HCT116 (cell line): ENCODE measurements around the gene ACBD6. TPM values are rescaled to one million over a fixed set of nuclear protein-coding genes. Genes with fewer than 3 reads are reported as not detected.

Experiments
- ATAC-seq: fragments of 200-7000 bp; cut with Tn5 transposase; 2 replicates; pipeline ENCODE4 v1.9.1; 2020; ENCODE audit warnings: mild to moderate bottlenecking, moderate library complexity
- BruUV-seq: library from RNA; stranded (reverse); fragments of 400-500 nt; replicated peaks from 2 replicates; lab custom pipeline; 2021; lab: Mats Ljungman, UMichigan
- CTCF ChIA-PET: fragments of 300-600 bp; sonication (Branson Sonifier 250); formaldehyde crosslinking; loops from one replicate; lab custom pipeline; 2021; ENCODE audit warnings: antibody characterized with exemption; lab: Charles Lee
- POLR2A ChIA-PET: fragments of 300-600, 350-600 bp; sonication (Branson Sonifier 250); formaldehyde crosslinking; loops from one replicate; lab custom pipeline; 2021; ENCODE audit warnings: antibody characterized with exemption; lab: Charles Lee
- RAD21 ChIA-PET, 2 experiments: fragments of 300-600 bp; sonication (Branson Sonifier 250); formaldehyde crosslinking; loops; one replicate each; lab custom pipeline; 2023; ENCODE audit warnings: low total read pairs in 2 of 2; ENCODE audit not compliant: uncharacterized antibody in 2 of 2, unreplicated experiment in 2 of 2, low non-redundant PET in 1 of 2; lab: Charles Lee
- DNase-seq: peaks from one replicate; pipeline ENCODE4 v3.0.0-alpha.2; 2010; ENCODE audit warnings: low read depth, low spot score
- H2AFZ ChIP-seq: fragments of 200-600 bp; shearing (Covaris generic), sonication (generic); 2 replicates; pipeline ENCODE4 v1.6.1; 2017; ENCODE audit warnings: low read depth, mixed run types, mixed read lengths, antibody characterized with exemption, low read length; ENCODE audit not compliant: poor library complexity, severe bottlenecking
- H3K27ac ChIP-seq: 2 replicates; pipeline ENCODE4 v1.5.1; 2012; ENCODE audit warnings: low read depth, low read length
- H3K27me3 ChIP-seq: fragments of 200-600 bp; sonication (generic); 2 replicates; pipeline ENCODE4 v1.6.1; 2016; ENCODE audit warnings: mixed run types, low read length, mixed read lengths; ENCODE audit not compliant: insufficient read depth
- H3K36me3 ChIP-seq, 2 experiments: fragments of 200-500 bp in 1 of 2; fragments of 200-600 bp in 1 of 2; sonication (Bioruptor generic) in 1 of 2; sonication (generic) in 1 of 2; 2 replicates each; pipeline versions ENCODE4 v1.5.1 to v1.6.1; 2014 to 2016; ENCODE audit warnings: low read length in 2 of 2, inconsistent platforms in 1 of 2, mixed read lengths in 1 of 2, mixed run types in 1 of 2; ENCODE audit not compliant: insufficient read depth in 2 of 2, control insufficient read depth in 1 of 2
- H3K4me1 ChIP-seq, 2 experiments: fragments of 200-600 bp in 1 of 2; sonication (generic) in 1 of 2; 2 replicates each; pipeline versions ENCODE4 v1.5.1 to v1.6.1; 2012 to 2017; ENCODE audit warnings: low read length in 2 of 2, inconsistent platforms in 1 of 2, mild to moderate bottlenecking in 1 of 2, mixed read lengths in 1 of 2, mixed run types in 1 of 2, moderate library complexity in 1 of 2; ENCODE audit not compliant: insufficient read depth in 2 of 2, control insufficient read depth in 1 of 2
- H3K4me2 ChIP-seq: fragments of 200-600 bp; sonication (generic); 2 replicates; pipeline ENCODE4 v1.6.1; 2017; ENCODE audit warnings: mixed run types, low read length, mixed read lengths
- H3K4me3 ChIP-seq, 2 experiments: fragments of 200-600 bp in 1 of 2; sonication (generic) in 1 of 2; replicated peaks in 1 of 2; 2 replicates each; pipeline ENCODE4 v1.5.1; 2011 to 2016; ENCODE audit warnings: low read length in 2 of 2, control low read depth in 1 of 2, low read depth in 1 of 2, mild to moderate bottlenecking in 1 of 2, mixed read lengths in 1 of 2, mixed run types in 1 of 2
- H3K79me2 ChIP-seq: fragments of 200-600 bp; sonication (generic); 2 replicates; pipeline ENCODE4 v1.6.1; 2017; ENCODE audit warnings: mild to moderate bottlenecking, mixed run types, low read length, moderate library complexity, mixed read lengths; ENCODE audit not compliant: insufficient read depth
- H3K9ac ChIP-seq: fragments of 200-600 bp; sonication (generic); 2 replicates; pipeline ENCODE4 v1.6.1; 2016; ENCODE audit warnings: low read length, mixed read lengths
- H3K9me2 ChIP-seq: fragments of 200-600 bp; sonication (generic), shearing (Covaris generic); 2 replicates; pipeline ENCODE4 v1.6.1; 2017; ENCODE audit warnings: mixed run types, mild to moderate bottlenecking, moderate library complexity; ENCODE audit not compliant: insufficient read depth
- H3K9me3 ChIP-seq, 2 experiments: fragments of 200-500 bp in 1 of 2; fragments of 200-600 bp in 1 of 2; sonication (Bioruptor generic) in 1 of 2; sonication (generic) in 1 of 2; 2 replicates each; pipeline ENCODE4 v1.6.1; 2014 to 2017; ENCODE audit warnings: low read length in 2 of 2, mixed read lengths in 2 of 2, inconsistent platforms in 1 of 2, low read depth in 1 of 2, mild to moderate bottlenecking in 1 of 2, mixed run types in 1 of 2, moderate library complexity in 1 of 2; ENCODE audit not compliant: control insufficient read depth in 1 of 2, insufficient read depth in 1 of 2
- H4K20me1 ChIP-seq: fragments of 200-600 bp; sonication (generic), shearing (Covaris generic); 2 replicates; pipeline ENCODE4 v1.6.1; 2017; ENCODE audit warnings: mixed run types, mild to moderate bottlenecking, moderate library complexity; ENCODE audit not compliant: insufficient read depth
- CEBPB ChIP-seq: IDR thresholded peaks from 2 replicates; pipeline ENCODE4 v1.6.1; 2012; ENCODE audit warnings: low read depth
- ELF1 ChIP-seq: IDR thresholded peaks from 2 replicates; pipeline ENCODE4 v1.6.1; 2012; ENCODE audit warnings: low read depth, borderline replicate concordance
- FOSL1 ChIP-seq: IDR thresholded peaks from 2 replicates; pipeline ENCODE4 v1.6.1; 2012; ENCODE audit warnings: low read depth
- JUND ChIP-seq: IDR thresholded peaks from 2 replicates; pipeline ENCODE4 v1.6.1; 2012
- POLR2A ChIP-seq: IDR thresholded peaks from 2 replicates; pipeline ENCODE4 v1.7.0; 2011; ENCODE audit warnings: borderline replicate concordance; ENCODE audit not compliant: insufficient read depth, insufficient read length; ENCODE audit errors: extremely low read depth
- POLR2AphosphoS5 ChIP-seq: IDR thresholded peaks from 2 replicates; pipeline ENCODE4 v1.6.1; 2011; ENCODE audit warnings: mild to moderate bottlenecking, low read depth, low read length, moderate library complexity
- RAD21 ChIP-seq: IDR thresholded peaks from 2 replicates; pipeline ENCODE4 v1.6.1; 2012; ENCODE audit warnings: low read depth, mild to moderate bottlenecking
- SIN3A ChIP-seq: IDR thresholded peaks from 2 replicates; pipeline ENCODE4 v1.6.1; 2012; ENCODE audit warnings: low read depth
- ZFX ChIP-seq: fragments of 450-650 bp; IDR thresholded peaks from 2 replicates; pipeline ENCODE4 v1.6.1; 2017
- intact Hi-C: fragments of 100-400 bp; cut with micrococcal nuclease; formaldehyde crosslinking; loops from 2 replicates; pipeline ENCODE4 v1.10.0; 2022
- total RNA-seq: library from RNA; stranded (reverse); gene quantifications from one replicate; pipeline ENCODE4 v1.2.1, GENCODE V29; 2021; ENCODE audit not compliant: unreplicated experiment
- TF ChIP-seq, protein P1 (sequence below): IDR thresholded peaks from 2 replicates; pipeline ENCODE4 v1.6.1; 2012
- TF ChIP-seq, protein P2 (sequence below): IDR thresholded peaks from 2 replicates; pipeline ENCODE4 v1.6.1; 2011; ENCODE audit warnings: mild to moderate bottlenecking, low read length, moderate library complexity; ENCODE audit not compliant: insufficient replicate concordance; ENCODE audit errors: extremely low read depth

Gene ACBD6
- total RNA-seq, 1 experiment from 2014 or later = 43.2 TPM

DNA sequence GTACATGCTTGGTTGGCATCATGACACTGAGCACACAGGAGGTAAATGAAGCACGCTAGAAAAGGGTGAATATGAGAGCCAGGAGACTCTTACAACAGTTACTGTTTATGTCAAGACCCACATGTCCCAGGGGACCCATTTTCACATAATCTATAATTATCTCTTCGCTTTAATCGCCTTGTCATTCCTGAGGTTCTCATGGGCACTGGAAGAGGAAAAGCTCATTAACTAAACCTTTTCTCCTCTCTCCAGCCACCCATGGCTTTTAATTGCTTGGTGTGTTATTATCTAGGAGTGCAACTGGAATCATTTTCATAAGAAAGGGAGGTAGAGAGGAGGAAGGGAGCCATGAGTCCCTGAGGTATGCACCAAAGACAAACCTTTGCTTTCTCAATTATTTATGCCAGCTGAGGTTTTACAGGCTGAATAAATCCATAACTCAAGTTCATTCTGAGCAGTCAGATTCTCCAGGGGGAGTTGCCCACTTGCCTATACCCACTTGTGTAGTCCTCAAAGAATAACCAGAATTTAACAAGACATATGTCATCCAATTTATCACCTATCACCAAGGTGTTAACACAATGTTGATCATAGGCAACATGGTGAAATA, 77.4 kb downstream of the ACBD6 start:
- Histone ChIP-seq H3K4me3 (no peak overlapping the region), H4K20me1 (0 out of 2 replicates have a peak, but pooled peaks cover 4% of the 10 kb centered on the region), H3K9me2 (no peaks in the 10 kb centered on the region), H3K9ac (no peak overlapping the region), H2AFZ (no peak overlapping the region), H3K36me3 (peaks cover 0 to 2% of the 10 kb centered on the region in 2 experiments; a peak in 1 of 4 replicates), H3K79me2 (peaks cover 14% of the 10 kb centered on the region; the same call in 1 of the 2 replicates), H3K9me3 (no peaks in the 10 kb centered on the region), H3K27me3 (no peaks in the 10 kb centered on the region), H3K27ac (no peak overlapping the region), H3K4me2 (no peak overlapping the region), H3K4me1 (no peaks in the 10 kb centered on the region)
- intact Hi-C loops = no loop called here
- RAD21 ChIA-PET = no interaction called here
- ATAC-seq (no peak), DNase-seq (no peak)
- TF ChIP-seq FOSL1 (no peak), POLR2A (no peak), ZFX (no peak), SIN3A (no peak), ELF1 (no peak), CEBPB (no peak), JUND (no peak), POLR2AphosphoS5 (no peak), RAD21 (no peak)
- TF ChIP-seq, protein P1, sequence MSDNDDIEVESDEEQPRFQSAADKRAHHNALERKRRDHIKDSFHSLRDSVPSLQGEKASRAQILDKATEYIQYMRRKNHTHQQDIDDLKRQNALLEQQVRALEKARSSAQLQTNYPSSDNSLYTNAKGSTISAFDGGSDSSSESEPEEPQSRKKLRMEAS = no peak
- TF ChIP-seq, protein P2, sequence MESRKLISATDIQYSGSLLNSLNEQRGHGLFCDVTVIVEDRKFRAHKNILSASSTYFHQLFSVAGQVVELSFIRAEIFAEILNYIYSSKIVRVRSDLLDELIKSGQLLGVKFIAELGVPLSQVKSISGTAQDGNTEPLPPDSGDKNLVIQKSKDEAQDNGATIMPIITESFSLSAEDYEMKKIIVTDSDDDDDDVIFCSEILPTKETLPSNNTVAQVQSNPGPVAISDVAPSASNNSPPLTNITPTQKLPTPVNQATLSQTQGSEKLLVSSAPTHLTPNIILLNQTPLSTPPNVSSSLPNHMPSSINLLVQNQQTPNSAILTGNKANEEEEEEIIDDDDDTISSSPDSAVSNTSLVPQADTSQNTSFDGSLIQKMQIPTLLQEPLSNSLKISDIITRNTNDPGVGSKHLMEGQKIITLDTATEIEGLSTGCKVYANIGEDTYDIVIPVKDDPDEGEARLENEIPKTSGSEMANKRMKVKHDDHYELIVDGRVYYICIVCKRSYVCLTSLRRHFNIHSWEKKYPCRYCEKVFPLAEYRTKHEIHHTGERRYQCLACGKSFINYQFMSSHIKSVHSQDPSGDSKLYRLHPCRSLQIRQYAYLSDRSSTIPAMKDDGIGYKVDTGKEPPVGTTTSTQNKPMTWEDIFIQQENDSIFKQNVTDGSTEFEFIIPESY = no peak
- BruUV-seq = no TSS peak
- CTCF ChIA-PET = no interaction called here
- POLR2A ChIA-PET = no interaction called here
